GM21447 (cell line): Measurements from ENCODE around the gene CHAMP1.
"Not testable (repeated sequence)": the region's sequence is repeated elsewhere in the genome, so short reads cannot be mapped to it uniquely, and the experiment has no call there.

ENCODE experiments used
- ATAC-seq: cut with Tn5 transposase; IDR thresholded peaks from one replicate; pipeline ENCODE4 v1.9.1; 2021; ENCODE audit not compliant: unreplicated experiment

The CHAMP1 gene

DNA sequence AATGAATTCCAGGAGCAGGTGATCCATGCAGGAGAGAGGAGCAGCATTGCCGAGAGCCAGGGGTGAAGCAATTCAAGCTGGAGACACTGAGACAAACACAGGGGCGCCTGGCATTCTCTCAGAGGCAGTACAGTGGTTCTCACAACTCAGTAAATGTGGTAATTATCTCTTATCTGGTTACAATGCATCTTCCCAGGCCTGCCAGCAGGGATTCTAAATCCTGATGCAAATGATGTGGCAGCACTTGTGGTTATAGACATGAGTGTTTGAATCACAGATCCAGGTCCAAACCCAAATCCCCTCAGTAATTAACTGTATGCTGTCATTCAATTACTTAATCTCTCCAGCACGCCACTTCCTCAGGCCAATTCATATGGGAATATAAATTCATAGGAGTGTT is 19.6 kb downstream of the CHAMP1 start:
- not testable (repeated sequence) for ATAC-seq

DNA sequence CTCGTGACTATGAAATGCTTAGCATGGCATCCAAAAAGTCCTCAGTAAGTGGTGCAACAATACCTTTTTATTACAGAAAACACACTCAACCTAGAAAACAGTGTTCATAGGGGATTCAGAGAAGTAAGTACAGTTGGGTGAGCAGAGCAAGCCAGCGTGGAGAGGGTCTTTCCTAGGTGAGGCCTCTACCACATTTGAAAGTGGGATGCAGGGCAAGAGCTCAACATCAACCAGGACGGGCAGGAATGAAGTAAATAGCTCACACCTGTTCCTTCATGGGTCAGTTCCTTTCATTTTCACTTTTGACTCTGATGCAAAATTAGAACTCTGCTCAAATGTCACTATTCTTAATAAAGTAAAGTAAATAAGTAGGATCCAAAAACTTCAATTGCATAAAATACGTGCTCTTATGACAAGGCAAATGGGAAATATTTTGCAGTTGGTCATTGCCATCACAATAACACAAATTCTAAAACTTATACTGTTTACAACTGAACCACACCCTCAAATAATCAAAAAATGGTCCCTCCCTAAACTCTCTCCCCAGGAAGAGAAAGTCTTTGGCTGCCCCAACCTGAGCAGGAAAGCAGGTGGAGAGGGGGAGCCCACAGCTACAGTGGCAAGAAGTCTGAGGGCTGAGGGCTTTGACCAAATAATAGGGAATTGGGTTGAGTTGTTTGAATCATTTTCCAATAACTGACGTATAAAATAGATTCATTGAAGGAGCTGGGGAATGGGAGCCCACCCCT is 20.2 kb downstream of the CHAMP1 start:
- ATAC-seq: no peak

- not testable (repeated sequence) for ATAC-seq
Observed at GRCh38 chr13:114336457-114336856, 22.2 kb downstream of the CHAMP1 start.

DNA sequence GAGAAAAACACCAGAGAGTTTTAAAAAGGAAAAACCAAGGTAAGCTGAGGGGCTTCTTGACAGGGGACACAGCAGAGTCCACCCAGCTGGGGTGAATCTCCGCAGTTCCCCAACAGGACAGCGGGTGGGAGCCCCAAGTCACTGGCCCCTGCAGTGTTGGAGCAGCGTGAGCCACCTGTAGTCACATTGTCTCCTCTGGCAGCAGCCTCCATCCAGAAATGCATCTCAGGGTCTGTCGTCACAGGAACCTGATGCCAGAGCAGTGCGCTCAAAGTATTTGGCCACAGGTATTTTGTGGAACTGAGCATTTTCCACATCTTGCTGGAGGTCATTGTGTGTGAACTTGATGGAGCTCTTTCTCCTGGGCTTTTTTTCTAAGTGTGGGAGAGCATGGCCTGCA is 24.7 kb downstream of the CHAMP1 start:
- no peak for ATAC-seq

DNA sequence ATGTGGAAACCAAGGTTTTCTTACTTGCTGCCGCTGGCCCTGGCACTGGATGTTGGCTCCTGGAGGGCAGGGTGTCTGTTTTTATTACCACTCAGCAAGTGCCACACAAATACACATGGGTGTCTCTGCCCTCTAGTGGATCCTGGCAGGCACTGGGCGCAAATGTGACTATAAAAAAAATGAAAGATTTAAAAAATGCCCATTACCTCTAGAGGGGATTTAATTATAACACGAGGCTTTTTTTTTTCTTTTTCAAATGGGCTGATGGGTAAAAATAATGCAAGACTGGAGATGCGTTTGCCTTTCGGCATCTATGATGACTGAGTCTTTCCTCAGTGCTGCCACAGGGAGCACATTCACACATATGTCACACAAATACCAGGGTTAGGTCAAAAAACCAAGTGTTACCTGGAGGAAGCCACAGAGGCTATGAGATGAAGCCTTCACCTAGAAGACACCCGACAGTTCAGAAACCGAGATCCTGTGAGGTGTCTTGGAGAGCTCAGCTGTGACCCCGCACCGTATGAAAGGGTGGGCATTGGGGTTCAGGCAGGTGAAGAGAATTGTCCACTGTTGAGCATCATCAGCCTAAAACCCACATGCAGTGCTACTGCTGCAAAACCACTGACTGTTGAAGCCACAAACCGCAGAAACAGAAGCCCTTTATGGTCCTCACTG is 25.7 kb downstream of the CHAMP1 start:
- no peak for ATAC-seq

- ATAC-seq: no peak
Observed at GRCh38 chr13:114341003-114341777, 26.9 kb downstream of the CHAMP1 start.

DNA sequence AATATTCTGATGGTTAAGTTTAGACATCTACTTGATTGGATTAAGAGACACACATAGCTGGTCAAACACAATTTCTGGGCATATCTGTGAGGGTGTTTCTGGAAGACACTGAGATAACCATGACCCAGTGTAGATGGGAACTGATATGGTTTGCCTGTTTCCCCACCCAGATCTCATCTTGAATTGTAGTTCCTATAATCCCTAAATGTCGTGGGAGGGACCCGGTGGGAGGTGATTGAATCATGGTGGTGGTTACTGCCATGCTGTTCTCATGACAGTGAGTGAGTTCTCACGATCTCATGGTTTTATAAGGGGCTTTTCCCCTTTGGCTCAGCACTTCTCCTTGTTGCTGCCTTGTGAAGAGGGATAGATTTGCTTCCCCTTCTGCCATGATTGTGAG is 33.0 kb downstream of the CHAMP1 start:
- ATAC-seq: not testable (repeated sequence)

DNA sequence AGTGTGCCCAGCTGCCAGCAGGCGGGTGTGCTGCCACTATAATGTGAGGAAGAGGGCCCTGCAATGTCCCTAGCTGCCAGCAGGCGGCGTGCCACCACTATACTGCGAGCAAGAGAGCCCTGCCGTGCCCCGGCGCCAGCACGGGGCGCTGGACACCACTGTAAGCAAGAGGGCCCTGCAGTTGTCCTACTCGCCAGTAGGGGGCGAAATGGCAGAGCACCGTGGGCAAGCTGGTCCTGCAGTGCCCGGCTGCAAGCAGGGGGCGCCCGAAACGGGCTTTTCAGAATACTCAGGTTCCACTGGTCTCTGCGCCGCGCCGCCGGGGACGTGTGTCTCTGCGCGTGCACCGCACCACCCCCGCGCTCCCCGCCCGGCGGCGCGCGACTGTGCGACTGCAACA is 38.5 kb downstream of the CHAMP1 start:
- not testable (repeated sequence) for ATAC-seq

- ATAC-seq: not testable (repeated sequence)
Observed at GRCh38 chr13:114353382-114353781, 39.1 kb downstream of the CHAMP1 start.
